GM23338 (cell line): Measurements from ENCODE around the gene MTAP. TPM values are rescaled to one million over a fixed set of nuclear protein-coding genes. Genes with fewer than 3 reads are reported as not detected.

Experiments
- ATAC-seq: fragments of 200-7000 bp; cut with Tn5 transposase; 3 replicates; pipeline ENCODE4 v1.9.1; 2020
- DNase-seq: peaks from one replicate; pipeline ENCODE4 v3.0.0-alpha.2; 2015; ENCODE audit warnings: low spot score
- H2AFZ ChIP-seq: fragments of 200-600 bp; sonication (generic); 2 replicates; pipeline ENCODE4 v1.8.0; 2016; ENCODE audit warnings: antibody characterized with exemption, mild to moderate bottlenecking, moderate library complexity
- H3F3A ChIP-seq: fragments of 200-600 bp; sonication (generic); replicated peaks from 2 replicates; pipeline ENCODE4 v1.8.0; 2017; ENCODE audit warnings: antibody characterized with exemption, mixed run types, low read depth
- H3K27ac ChIP-seq: fragments of 200-600 bp; sonication (generic); 2 replicates; pipeline ENCODE4 v1.6.1; 2016; ENCODE audit warnings: low read depth
- H3K27me3 ChIP-seq: fragments of 200-600 bp; sonication (generic); 2 replicates; pipeline ENCODE4 v1.8.0; 2016; ENCODE audit warnings: mild to moderate bottlenecking, mixed run types, moderate library complexity; ENCODE audit not compliant: insufficient read depth
- H3K36me3 ChIP-seq: fragments of 200-600 bp; sonication (generic); 2 replicates; pipeline ENCODE4 v1.8.0; 2016; ENCODE audit warnings: mild to moderate bottlenecking; ENCODE audit not compliant: insufficient read depth
- H3K4me1 ChIP-seq: fragments of 200-600 bp; sonication (generic); 2 replicates; pipeline ENCODE4 v1.8.0; 2016; ENCODE audit warnings: mild to moderate bottlenecking, moderate library complexity; ENCODE audit not compliant: insufficient read depth
- H3K4me2 ChIP-seq: fragments of 200-600 bp; sonication (generic); 2 replicates; pipeline ENCODE4 v1.7.1; 2017; ENCODE audit warnings: mixed run types
- H3K4me3 ChIP-seq: fragments of 200-600 bp; sonication (generic); 2 replicates; pipeline ENCODE4 v1.6.1; 2016; ENCODE audit warnings: mixed run types
- H3K79me2 ChIP-seq: fragments of 200-600 bp; sonication (generic); replicated peaks from 2 replicates; pipeline ENCODE4 v1.8.0; 2017; ENCODE audit warnings: mild to moderate bottlenecking; ENCODE audit not compliant: insufficient read depth
- H3K9me2 ChIP-seq: fragments of 200-600 bp; sonication (generic); 2 replicates; pipeline ENCODE4 v1.8.0; 2017; ENCODE audit not compliant: insufficient read depth
- H4K20me1 ChIP-seq: fragments of 200-600 bp; sonication (generic); replicated peaks from 2 replicates; pipeline ENCODE4 v1.8.0; 2017; ENCODE audit warnings: mild to moderate bottlenecking; ENCODE audit not compliant: insufficient read depth
- H3K27ac Mint-ChIP-seq: 2 replicates; pipeline ENCODE4 v1.8.0; 2020; ENCODE audit warnings: inconsistent platforms, mild to moderate bottlenecking, moderate library complexity, mixed read lengths
- H3K27me3 Mint-ChIP-seq: 3 replicates; pipeline ENCODE4 v1.8.0; 2022; ENCODE audit warnings: low read depth, mild to moderate bottlenecking, moderate library complexity, mixed read lengths, inconsistent platforms; ENCODE audit not compliant: insufficient read depth, poor library complexity
- H3K36me3 Mint-ChIP-seq: 3 replicates; pipeline ENCODE4 v1.8.0; 2021; ENCODE audit warnings: low read depth, mild to moderate bottlenecking, inconsistent platforms, moderate library complexity, mixed read lengths
- H3K4me1 Mint-ChIP-seq: 3 replicates; pipeline ENCODE4 v1.8.0; 2020; ENCODE audit warnings: mild to moderate bottlenecking, inconsistent platforms, mixed read lengths
- H3K4me3 Mint-ChIP-seq: 3 replicates; pipeline ENCODE4 v1.8.0; 2021; ENCODE audit warnings: moderate library complexity, mild to moderate bottlenecking, inconsistent platforms, mixed read lengths
- H3K9me3 Mint-ChIP-seq: 3 replicates; pipeline ENCODE4 v1.8.0; 2020; ENCODE audit warnings: moderate library complexity, mild to moderate bottlenecking, inconsistent platforms, mixed read lengths
- CREB1 ChIP-seq: fragments of 250-450 bp; sonication (Bioruptor Pico); IDR thresholded peaks from 2 replicates; pipeline ENCODE4 v1.5.0; 2020; ENCODE audit warnings: low read depth, mild to moderate bottlenecking, moderate library complexity
- EZH2 ChIP-seq: fragments of 200-600 bp; sonication (generic); IDR thresholded peaks from one replicate; pipeline ENCODE4 v1.8.0; 2017; ENCODE audit warnings: antibody characterized with exemption, mild to moderate bottlenecking, low read depth; ENCODE audit not compliant: unreplicated experiment
- EZH2phosphoT487 ChIP-seq: fragments of 200-600 bp; sonication (generic); IDR thresholded peaks from one replicate; pipeline ENCODE4 v1.8.1; 2018; ENCODE audit warnings: antibody characterized with exemption; ENCODE audit not compliant: unreplicated experiment
- JUNB ChIP-seq: IDR thresholded peaks from one replicate; pipeline ENCODE4 v1.6.1; 2016; ENCODE audit warnings: antibody characterized with exemption; ENCODE audit not compliant: unreplicated experiment
- NANOG ChIP-seq: IDR thresholded peaks from 2 replicates; pipeline ENCODE4 v1.6.1; 2016; ENCODE audit warnings: antibody characterized with exemption, borderline replicate concordance
- POLR2AphosphoS5 ChIP-seq: IDR thresholded peaks from 2 replicates; pipeline ENCODE4 v1.6.1; 2016; ENCODE audit warnings: antibody characterized with exemption, low read depth
- STAT1 ChIP-seq: IDR thresholded peaks from one replicate; pipeline ENCODE4 v1.6.1; 2016; ENCODE audit warnings: antibody characterized with exemption; ENCODE audit not compliant: unreplicated experiment
- ZNF114 ChIP-seq: fragments of 250-450 bp; sonication (Bioruptor Pico); IDR thresholded peaks from 2 replicates; pipeline ENCODE4 v1.5.0; 2020; ENCODE audit warnings: mild to moderate bottlenecking, moderate library complexity
- ZNF331 ChIP-seq: fragments of 250-450 bp; sonication (Bioruptor Pico); IDR thresholded peaks from 2 replicates; pipeline ENCODE4 v1.5.0; 2020; ENCODE audit warnings: low read depth, mild to moderate bottlenecking, moderate library complexity
- polyA plus RNA-seq: library from polyadenylated mRNA; unstranded; fragments of >200 nt; fragmentation: Nextera tagmentation; extraction: Ambion mirVana; gene quantifications from 2 replicates; pipeline ENCODE4 v1.2.1, GENCODE V29; 2016
- total RNA-seq: library from RNA; depleted of rRNA; stranded (reverse); fragments of >200 nt; shearing (Covaris generic); gene quantifications from 2 replicates; pipeline ENCODE4 v1.2.3, GENCODE V29; 2014
- TF ChIP-seq, protein P1 (sequence below): IDR thresholded peaks from 2 replicates; pipeline ENCODE4 v1.6.1; 2016; ENCODE audit warnings: antibody characterized with exemption
- TF ChIP-seq, protein P2 (sequence below): fragments of 250-450 bp; sonication (Bioruptor Pico); IDR thresholded peaks from 2 replicates; pipeline ENCODE4 v1.5.0; 2020; ENCODE audit warnings: mild to moderate bottlenecking, moderate library complexity
- TF ChIP-seq, protein P3 (sequence below), 2 experiments: fragments of 200-600 bp in 1 of 2; sonication (generic) in 1 of 2; conservative IDR thresholded peaks; 2 replicates each; pipeline versions ENCODE4 v1.5.1 to v1.6.1; 2016 to 2017; ENCODE audit warnings: antibody characterized with exemption in 2 of 2, low read depth in 2 of 2, mild to moderate bottlenecking in 2 of 2, moderate library complexity in 1 of 2
- TF ChIP-seq, protein P4 (sequence below): IDR thresholded peaks from one replicate; pipeline ENCODE4 v1.6.1; 2018; ENCODE audit warnings: antibody characterized with exemption; ENCODE audit not compliant: unreplicated experiment

Gene MTAP
- total and polyA plus RNA-seq, 2 experiments from 2014 or later, result 61.8 to 70.0 TPM

DNA sequence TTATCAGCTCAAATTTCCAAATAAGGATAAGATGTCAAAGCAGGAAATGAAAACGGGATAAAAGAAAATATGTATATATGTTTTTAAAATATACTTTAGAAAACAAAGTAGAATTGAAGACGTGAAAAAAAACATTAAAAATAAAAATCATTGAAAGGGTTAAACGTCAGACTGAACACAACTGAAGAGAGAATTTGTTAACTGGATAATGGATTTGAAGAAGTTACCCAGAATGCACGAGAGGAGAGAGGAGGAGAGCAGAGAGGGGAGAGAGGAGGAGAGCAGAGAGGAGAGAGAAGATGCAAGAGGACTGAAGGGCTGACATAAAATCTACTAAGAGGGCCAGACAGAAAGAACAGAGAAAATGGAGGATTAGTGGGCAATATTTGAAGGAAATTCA is 103.8 kb downstream of the MTAP start:
- no peak overlapping the region for H3K4me3 ChIP-seq
- H3K4me2 ChIP-seq, result no peak overlapping the region
- H3K79me2 ChIP-seq, result no peaks in the 10 kb centered on the region
- no peak overlapping the region for H3K27ac ChIP-seq
- H3K4me3 Mint-ChIP-seq, result no peak overlapping the region
- TF ChIP-seq JUNB, result no peak
- TF ChIP-seq, protein P1, sequence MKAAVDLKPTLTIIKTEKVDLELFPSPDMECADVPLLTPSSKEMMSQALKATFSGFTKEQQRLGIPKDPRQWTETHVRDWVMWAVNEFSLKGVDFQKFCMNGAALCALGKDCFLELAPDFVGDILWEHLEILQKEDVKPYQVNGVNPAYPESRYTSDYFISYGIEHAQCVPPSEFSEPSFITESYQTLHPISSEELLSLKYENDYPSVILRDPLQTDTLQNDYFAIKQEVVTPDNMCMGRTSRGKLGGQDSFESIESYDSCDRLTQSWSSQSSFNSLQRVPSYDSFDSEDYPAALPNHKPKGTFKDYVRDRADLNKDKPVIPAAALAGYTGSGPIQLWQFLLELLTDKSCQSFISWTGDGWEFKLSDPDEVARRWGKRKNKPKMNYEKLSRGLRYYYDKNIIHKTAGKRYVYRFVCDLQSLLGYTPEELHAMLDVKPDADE, result no peak
- TF ChIP-seq, protein P2, sequence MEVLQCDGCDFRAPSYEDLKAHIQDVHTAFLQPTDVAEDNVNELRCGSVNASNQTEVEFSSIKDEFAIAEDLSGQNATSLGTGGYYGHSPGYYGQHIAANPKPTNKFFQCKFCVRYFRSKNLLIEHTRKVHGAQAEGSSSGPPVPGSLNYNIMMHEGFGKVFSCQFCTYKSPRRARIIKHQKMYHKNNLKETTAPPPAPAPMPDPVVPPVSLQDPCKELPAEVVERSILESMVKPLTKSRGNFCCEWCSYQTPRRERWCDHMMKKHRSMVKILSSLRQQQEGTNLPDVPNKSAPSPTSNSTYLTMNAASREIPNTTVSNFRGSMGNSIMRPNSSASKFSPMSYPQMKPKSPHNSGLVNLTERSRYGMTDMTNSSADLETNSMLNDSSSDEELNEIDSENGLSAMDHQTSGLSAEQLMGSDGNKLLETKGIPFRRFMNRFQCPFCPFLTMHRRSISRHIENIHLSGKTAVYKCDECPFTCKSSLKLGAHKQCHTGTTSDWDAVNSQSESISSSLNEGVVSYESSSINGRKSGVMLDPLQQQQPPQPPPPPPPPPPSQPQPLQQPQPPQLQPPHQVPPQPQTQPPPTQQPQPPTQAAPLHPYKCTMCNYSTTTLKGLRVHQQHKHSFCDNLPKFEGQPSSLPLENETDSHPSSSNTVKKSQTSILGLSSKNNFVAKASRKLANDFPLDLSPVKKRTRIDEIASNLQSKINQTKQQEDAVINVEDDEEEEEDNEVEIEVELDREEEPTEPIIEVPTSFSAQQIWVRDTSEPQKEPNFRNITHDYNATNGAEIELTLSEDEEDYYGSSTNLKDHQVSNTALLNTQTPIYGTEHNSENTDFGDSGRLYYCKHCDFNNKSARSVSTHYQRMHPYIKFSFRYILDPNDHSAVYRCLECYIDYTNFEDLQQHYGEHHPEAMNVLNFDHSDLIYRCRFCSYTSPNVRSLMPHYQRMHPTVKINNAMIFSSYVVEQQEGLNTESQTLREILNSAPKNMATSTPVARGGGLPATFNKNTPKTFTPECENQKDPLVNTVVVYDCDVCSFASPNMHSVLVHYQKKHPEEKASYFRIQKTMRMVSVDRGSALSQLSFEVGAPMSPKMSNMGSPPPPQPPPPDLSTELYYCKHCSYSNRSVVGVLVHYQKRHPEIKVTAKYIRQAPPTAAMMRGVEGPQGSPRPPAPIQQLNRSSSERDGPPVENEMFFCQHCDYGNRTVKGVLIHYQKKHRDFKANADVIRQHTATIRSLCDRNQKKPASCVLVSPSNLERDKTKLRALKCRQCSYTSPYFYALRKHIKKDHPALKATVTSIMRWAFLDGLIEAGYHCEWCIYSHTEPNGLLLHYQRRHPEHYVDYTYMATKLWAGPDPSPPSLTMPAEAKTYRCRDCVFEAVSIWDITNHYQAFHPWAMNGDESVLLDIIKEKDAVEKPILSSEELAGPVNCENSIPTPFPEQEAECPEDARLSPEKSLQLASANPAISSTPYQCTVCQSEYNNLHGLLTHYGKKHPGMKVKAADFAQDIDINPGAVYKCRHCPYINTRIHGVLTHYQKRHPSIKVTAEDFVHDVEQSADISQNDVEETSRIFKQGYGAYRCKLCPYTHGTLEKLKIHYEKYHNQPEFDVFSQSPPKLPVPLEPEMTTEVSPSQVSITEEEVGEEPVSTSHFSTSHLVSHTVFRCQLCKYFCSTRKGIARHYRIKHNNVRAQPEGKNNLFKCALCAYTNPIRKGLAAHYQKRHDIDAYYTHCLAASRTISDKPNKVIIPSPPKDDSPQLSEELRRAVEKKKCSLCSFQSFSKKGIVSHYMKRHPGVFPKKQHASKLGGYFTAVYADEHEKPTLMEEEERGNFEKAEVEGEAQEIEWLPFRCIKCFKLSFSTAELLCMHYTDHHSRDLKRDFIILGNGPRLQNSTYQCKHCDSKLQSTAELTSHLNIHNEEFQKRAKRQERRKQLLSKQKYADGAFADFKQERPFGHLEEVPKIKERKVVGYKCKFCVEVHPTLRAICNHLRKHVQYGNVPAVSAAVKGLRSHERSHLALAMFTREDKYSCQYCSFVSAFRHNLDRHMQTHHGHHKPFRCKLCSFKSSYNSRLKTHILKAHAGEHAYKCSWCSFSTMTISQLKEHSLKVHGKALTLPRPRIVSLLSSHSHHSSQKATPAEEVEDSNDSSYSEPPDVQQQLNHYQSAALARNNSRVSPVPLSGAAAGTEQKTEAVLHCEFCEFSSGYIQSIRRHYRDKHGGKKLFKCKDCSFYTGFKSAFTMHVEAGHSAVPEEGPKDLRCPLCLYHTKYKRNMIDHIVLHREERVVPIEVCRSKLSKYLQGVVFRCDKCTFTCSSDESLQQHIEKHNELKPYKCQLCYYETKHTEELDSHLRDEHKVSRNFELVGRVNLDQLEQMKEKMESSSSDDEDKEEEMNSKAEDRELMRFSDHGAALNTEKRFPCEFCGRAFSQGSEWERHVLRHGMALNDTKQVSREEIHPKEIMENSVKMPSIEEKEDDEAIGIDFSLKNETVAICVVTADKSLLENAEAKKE (CRISPR knock-in tag), result no peak
- TF ChIP-seq STAT1, result no peak
- no peak for TF ChIP-seq POLR2AphosphoS5
- TF ChIP-seq, protein P3, sequence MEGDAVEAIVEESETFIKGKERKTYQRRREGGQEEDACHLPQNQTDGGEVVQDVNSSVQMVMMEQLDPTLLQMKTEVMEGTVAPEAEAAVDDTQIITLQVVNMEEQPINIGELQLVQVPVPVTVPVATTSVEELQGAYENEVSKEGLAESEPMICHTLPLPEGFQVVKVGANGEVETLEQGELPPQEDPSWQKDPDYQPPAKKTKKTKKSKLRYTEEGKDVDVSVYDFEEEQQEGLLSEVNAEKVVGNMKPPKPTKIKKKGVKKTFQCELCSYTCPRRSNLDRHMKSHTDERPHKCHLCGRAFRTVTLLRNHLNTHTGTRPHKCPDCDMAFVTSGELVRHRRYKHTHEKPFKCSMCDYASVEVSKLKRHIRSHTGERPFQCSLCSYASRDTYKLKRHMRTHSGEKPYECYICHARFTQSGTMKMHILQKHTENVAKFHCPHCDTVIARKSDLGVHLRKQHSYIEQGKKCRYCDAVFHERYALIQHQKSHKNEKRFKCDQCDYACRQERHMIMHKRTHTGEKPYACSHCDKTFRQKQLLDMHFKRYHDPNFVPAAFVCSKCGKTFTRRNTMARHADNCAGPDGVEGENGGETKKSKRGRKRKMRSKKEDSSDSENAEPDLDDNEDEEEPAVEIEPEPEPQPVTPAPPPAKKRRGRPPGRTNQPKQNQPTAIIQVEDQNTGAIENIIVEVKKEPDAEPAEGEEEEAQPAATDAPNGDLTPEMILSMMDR (conservative IDR thresholded peaks at IDR 0.05; ENCODE audit: low read depth in 2 of 2), result no peak
- TF ChIP-seq EZH2phosphoT487, result no peak
- TF ChIP-seq, protein P4, sequence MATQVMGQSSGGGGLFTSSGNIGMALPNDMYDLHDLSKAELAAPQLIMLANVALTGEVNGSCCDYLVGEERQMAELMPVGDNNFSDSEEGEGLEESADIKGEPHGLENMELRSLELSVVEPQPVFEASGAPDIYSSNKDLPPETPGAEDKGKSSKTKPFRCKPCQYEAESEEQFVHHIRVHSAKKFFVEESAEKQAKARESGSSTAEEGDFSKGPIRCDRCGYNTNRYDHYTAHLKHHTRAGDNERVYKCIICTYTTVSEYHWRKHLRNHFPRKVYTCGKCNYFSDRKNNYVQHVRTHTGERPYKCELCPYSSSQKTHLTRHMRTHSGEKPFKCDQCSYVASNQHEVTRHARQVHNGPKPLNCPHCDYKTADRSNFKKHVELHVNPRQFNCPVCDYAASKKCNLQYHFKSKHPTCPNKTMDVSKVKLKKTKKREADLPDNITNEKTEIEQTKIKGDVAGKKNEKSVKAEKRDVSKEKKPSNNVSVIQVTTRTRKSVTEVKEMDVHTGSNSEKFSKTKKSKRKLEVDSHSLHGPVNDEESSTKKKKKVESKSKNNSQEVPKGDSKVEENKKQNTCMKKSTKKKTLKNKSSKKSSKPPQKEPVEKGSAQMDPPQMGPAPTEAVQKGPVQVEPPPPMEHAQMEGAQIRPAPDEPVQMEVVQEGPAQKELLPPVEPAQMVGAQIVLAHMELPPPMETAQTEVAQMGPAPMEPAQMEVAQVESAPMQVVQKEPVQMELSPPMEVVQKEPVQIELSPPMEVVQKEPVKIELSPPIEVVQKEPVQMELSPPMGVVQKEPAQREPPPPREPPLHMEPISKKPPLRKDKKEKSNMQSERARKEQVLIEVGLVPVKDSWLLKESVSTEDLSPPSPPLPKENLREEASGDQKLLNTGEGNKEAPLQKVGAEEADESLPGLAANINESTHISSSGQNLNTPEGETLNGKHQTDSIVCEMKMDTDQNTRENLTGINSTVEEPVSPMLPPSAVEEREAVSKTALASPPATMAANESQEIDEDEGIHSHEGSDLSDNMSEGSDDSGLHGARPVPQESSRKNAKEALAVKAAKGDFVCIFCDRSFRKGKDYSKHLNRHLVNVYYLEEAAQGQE, result no peak
- TF ChIP-seq CREB1 (CRISPR knock-in tag), result no peak
- TF ChIP-seq ZNF114 (CRISPR knock-in tag), result no peak
- TF ChIP-seq ZNF331, result no peak
- no peak for TF ChIP-seq NANOG
- no peak for TF ChIP-seq EZH2
- H3K27ac Mint-ChIP-seq, result no peak overlapping the region
- no peaks in the 10 kb centered on the region for H4K20me1 ChIP-seq
- peaks cover 19% of the 10 kb centered on the region; the same call in 2 of the 3 replicates for H3K36me3 Mint-ChIP-seq
- peaks cover 3% of the 10 kb centered on the region for H3K9me3 Mint-ChIP-seq
- H3K27me3 Mint-ChIP-seq, result no peaks in the 10 kb centered on the region
- no peaks in the 10 kb centered on the region for H3F3A ChIP-seq
- DNase-seq (no peak), ATAC-seq (no peak)
- H3K9me2 ChIP-seq, result no peaks in the 10 kb centered on the region
- H3K27me3 ChIP-seq, result no peaks in the 10 kb centered on the region
- H3K4me1 ChIP-seq, result no peaks in the 10 kb centered on the region
- H2AFZ ChIP-seq, result no peak overlapping the region
- H3K4me1 Mint-ChIP-seq, result peaks cover 5% of the 10 kb centered on the region; the same call in 1 of the 3 replicates
- H3K36me3 ChIP-seq, result no peaks in the 10 kb centered on the region
